CD4-positive, alpha-beta T cell treated with Interleukin-6 for 4 hours (primary cell): ENCODE results near the gene RPS28.
"Not testable (repeated sequence)": the region's sequence is repeated elsewhere in the genome, so short reads cannot be mapped to it uniquely, and the experiment has no call there.

Experiments used
- DNase-seq: peaks from one replicate; pipeline ENCODE4 v3.0.0-alpha.2; 2020; ENCODE audit warnings: mixed read lengths

The RPS28 gene

DNA sequence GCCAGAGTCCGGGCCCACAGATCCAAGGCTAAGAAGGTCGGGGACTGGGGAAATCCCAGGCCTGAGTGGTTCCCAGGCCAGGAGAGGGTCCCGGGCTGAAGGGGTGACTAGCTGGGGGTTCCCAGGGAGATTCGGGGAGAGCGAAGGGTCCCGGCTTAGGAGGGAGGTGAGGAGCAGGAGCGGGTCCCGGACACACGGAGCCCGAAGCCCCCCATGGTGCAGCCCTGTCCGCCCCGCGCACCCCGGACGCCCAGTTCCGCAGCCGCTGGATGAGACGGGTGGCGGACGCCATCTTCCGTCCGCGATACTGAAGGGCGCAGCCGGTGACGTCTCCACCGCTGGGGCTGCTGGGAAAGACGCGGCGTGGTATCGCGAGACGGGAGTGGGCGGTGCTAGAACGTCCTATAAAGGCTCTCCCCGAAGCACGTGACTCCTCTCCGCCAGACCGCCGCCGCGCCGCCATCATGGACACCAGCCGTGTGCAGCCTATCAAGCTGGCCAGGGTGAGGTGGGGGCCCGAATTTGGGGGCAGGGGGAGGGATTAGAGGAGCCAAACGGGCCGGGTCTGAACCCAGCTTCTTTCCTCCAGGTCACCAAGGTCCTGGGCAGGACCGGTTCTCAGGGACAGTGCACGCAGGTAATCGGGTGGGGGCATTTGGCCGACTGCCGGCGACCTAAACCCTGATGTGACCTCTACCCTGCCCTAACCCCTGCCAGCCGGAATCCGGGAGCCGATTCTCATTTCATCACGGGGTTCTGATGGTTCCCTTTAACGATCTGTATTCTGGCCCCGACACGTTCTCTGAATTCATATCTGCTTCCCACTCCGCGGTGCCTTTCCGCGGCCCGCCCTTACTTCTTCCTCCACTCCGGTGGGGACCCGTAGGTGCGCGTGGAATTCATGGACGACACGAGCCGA lies at the start of gene RPS28, which contains the start of gene NDUFA7:
Gene RPS28, plus strand, starts transcription at position 430 of the 919 bp plus-strand sequence. Its CDS starts 35 bp downstream, at position 465.
Gene NDUFA7, minus strand, starts transcription at position 309 of the 919 bp plus-strand sequence. Its CDS starts 17 bp downstream, at position 292.
- peak; percentile 98 for DNase-seq

DNA sequence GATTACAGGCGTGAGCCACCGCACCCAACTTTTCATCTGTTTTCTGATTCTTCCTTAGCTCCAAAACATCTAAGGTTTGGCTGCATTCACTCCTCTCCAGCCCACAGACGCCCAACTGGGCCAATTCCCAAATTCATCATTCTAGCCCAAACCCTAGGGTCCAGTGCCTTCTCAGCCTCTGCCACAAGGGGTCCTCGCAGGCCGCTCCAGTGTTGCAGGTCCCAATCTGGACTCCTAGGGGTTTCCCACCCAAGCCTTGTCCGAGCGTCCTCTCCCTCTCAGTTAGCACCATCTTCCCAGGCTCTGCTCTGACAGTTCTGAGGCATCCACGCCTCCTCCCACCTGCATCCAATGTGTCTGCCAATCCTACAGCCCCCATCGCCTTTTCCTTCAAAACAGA lies 44.8 kb upstream of the RPS28 start:
- DNase-seq: not testable (repeated sequence)

DNA sequence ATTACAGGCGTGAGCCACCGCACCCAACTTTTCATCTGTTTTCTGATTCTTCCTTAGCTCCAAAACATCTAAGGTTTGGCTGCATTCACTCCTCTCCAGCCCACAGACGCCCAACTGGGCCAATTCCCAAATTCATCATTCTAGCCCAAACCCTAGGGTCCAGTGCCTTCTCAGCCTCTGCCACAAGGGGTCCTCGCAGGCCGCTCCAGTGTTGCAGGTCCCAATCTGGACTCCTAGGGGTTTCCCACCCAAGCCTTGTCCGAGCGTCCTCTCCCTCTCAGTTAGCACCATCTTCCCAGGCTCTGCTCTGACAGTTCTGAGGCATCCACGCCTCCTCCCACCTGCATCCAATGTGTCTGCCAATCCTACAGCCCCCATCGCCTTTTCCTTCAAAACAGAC lies 30.0 kb upstream of the RPS28 start:
- not testable (repeated sequence) for DNase-seq

DNA sequence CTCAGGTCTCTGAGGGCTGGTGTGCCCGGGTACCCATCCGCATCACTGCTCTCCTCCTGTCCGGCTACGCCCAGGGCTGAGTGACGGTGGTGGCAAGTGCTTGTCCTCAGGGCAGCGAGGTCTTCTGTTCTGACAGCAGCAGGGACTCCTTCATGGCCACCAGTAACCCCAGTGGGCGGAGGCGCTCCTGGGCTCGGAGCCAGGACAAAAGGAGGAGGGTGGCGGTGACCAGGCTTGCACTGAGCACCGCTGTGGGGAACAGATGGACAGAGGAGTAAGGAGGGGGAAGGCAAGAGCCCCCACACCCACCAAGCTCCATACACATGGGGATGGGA lies 19.0 kb upstream of the RPS28 start:
- no peak for DNase-seq

DNA sequence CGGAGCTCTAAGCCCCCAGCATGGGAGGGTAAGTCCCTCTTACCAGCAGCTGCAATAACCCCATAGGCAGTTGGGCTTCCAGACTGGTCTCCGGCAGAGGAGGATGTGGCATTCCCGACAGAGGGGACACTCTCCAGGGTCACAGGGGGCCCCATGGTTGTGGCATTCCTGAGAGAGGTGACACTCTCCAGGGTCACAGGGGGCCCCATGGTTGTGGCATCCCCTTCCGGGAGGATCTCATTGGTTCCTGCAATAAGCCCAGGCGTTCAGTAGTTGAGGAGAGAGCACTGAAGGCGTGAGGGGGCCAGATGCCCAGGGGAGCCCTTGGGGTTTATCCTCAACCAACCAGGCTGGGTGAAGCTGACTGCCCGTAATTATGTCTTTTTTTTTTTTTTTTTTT lies 18.6 kb upstream of the RPS28 start:
- DNase-seq: no peak

DNA sequence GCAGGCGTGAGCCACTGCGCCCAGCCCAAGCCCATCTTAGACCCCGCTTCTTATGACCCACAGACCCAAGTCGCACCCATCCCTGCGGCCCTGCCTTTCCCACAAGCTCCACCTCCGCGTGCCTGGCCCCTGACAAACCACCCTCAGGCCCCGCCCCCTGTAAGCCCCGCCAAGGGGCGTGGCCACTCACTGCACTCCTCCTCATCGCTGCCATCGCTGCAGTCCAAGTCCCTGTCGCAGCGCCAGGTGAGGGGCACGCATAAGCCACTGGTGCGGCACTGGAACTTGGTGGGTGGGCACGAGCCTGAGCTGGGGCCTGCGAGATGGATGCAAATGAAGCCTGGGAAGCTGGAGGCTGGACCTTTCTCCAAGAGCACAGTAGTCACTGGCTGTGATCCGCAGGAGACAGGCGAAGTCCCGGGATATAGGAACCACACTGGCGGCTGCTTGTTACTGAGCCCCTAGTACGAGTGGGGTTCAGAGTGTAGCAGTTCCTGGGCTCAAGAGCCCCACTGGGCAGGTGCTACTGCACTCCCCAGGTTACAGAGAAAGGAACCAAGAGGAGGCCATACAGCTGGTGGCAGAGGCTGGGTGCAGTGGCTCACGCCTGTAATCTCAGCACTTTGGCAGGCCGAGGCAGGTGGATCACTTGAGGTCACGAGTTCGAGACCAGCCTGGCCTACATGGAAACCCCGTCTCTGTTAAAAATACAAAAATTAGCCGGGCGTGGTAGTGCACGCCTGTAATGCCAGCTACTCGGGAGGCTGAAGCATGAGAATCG lies 16.3 kb upstream of the RPS28 start:
- peak; percentile 6 for DNase-seq

DNA sequence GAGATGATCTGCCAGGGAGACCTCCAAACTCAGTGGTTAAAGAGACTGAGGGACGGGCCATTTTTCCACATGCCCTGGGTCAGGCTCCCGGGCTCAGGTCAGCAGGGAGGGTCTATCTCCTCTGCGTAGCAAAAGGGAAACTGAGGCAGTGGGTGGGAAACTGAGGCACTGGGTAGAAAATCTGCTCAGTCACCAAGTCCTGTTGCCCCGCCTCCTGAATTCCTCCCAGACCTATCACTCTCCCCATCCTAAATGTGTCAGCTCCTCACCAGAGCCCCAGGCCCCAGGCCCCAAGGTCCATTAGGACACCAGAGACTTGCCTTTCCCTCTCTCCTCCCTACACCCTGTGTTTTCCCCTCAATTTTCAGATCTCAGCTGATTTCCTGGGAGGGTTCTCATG lies 15.5 kb upstream of the RPS28 start:
- DNase-seq: no peak

DNA sequence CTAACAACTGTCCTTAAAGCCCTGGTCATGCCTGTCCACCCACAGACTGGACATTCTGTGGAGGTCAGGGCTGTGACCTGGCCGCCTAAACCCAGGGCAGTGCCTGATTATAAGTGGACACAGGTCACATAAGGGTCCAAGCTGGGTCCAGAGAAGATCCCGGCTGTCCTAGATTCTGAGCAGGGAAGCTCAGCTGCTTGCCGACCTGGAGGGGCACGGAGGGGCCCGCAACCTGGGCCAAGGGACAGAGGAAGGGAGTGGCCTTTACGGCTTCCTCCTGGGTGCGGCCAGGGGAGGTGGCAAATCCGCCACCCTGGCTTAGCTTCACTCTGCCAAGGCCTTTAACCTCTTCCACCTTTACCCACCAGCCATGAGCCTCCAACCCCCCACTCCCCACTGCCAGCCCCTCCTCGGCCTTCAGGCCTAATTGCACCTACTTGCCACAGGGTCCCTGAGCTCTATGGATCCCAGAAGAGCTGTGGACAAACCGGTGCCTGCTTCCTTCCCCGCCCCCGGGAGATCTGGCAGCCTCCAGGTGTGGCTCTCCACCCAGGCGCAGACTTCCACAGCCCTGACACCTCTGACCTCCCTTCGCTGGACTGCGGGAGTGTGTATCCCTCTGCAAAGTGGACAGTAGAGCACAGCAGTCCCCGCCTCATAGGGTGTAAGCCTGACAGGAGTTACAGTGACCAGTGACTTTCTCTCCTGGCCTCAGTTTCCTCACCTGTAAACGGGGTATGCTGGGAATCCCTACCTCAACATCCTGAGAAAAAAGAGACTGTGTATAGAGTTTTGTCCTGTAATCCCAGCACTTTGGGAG lies 14.9 kb upstream of the RPS28 start:
- no peak for DNase-seq

DNA sequence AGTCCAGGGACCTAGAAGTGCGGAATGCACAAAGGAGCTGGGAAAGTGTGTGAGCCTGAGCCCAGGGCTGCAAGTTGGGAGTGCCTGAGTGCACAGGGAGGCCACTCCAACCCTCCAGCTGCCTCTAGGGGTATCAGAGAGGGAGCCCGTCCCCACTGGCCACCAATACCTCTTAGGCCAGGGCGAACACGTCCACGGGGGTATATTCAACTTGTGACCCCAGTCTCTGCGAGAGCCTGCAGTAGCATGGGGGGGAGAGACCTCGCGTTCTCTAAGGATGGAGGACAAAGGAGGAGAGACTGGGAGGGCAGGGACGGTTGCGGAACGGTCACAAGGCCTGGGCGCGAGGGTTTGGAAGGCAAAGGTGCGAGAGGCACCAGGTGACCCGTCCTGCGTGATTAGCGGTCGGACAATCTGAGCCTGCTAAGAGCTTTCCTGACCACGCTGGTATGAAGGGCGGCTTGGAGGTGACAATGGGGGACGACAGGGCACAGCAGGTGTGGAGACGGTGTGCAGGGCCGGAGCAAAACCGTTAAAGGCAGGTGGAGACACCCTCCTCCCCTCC lies 13.8 kb upstream of the RPS28 start:
- DNase-seq: no peak

DNA sequence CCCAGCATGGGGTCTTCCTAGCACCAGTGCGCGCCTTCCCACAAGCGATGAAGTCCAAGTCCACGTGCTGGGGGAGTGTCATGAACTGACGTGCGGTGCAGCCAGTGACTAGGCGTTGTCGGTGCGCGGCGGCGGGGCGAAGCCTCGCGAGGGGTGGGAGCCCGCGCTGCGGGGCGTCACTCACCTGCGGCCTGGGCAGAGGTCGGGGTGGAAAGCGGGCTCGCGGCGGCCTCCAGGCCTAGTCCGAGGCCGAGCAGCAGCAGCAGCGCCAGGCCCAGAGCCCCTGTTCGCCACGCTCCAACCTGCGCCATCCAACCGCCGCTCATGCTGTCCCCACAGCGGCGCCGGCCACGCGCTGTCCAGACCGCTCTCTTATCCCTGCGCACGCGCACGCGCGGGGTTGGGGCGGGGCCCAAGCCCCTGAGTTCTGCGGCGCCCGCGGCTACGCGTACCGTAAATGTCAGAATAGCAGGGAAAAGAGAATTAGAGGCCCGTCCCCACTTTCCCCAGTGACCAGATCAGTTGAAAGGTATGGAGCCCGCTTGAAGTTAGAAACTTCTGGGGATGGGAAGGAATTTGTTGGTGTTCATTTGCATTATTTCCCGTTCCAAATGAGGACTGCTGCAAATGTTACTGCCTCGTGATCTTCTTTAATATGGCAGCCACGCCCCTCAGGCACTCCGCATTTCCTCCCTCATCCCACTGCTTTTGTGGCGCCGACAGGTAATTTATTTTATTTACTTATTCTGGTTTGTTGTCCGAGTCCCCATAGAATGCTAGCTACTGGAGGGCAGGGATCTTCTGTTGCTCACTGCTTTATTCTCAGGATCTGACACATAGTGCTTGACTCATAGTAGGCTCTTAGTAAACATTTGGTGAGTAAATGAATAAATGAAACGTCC lies 13.1 kb upstream of the RPS28 start, which contains the start of gene CD320:
Gene CD320, minus strand, starts transcription at position 394 of the 902 bp plus-strand sequence. Its CDS starts 68 bp downstream, at position 326.
- DNase-seq: peak; percentile 89

DNA sequence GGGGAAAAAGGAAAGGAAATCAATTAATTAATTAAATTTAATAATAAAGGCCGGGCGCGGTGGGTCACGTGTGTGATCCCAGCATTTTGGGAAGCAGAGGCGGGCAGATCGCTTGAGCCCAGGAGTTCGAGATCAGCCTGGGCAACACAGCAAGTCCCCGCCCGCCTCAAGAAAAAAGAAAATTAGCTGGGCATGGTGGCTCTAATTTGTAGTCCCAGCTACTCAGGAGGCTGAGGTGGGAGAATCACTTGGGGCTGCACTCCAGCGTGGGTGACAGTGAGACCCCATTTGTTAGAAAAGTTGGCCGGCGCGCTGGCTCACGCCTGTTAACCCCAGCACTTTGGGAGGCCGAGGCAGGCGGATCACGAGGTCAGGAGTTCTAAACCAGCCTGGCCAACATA lies 12.4 kb upstream of the RPS28 start:
- no peak for DNase-seq

DNA sequence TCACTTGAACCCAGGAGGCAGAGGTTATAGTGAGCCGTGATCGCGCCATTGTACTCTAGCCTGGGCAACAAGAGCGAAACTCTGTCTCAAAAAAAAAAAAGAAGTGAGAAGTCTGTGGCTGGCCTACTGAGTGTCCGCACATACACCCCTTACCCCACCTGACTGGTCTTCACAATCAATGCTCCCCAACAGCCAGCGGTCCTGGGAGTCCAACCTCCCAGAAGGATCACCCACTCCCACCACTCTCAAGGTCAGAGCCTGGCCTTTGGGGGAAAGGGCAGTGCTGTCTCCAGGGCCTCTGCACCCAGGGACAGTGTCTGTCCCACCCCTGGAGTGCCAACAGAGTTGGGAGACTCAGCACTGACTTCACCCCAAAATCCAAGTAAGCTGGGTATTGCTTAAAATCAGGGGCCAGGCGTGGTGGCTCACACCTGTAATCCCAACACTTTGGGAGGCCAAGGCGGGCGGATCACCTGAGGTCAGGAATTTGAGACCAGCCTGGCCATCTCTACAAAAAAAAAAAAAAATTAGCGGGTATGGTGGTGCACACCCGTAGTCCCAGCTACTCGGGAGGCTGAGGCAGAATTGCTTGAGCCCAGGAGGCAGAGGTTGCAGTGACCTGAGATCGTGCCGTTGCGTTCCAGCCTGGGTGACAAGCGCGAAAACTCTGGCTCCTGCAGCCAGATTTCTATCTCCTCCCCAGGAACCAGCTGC lies 10.8 kb upstream of the RPS28 start:
- no peak for DNase-seq

DNA sequence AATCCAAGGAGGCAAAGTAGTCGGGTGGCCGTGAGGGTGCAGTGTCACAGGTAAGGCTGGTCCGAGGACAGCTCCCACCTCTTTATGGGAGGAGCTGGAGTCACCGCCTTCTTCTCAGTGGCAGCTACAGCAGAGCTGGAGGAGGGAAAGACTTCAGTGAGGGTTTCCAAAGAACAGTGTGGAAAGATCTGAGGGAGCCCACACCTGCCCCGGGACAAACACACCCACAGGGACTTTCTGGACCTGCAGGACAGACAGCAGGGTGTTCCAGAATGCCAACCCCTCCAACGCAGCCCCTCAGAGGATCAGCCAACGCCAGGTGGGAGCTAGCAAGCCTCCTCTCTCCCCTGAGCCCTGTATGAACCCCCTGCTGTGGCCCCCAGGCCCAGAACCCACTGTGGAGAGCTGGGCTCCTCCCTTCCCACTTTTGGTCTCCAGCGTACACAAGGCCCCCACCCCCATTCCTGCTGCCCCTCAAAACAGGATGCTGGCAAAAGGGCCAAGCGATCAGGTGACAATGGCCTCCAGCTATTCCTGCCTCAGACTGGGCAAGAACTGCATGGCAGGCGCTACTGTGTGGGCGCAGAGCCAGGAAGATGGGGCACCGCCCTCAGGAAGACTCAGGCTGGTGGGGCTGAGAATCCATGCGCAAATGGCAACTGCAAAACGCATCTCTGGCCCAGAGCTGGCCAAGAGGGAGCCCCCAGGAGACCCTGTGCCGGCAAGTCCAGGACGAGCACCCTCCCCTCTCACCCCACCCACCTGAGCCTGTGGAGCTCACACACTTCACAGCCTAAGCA lies 9.6 kb upstream of the RPS28 start:
- no peak for DNase-seq

DNA sequence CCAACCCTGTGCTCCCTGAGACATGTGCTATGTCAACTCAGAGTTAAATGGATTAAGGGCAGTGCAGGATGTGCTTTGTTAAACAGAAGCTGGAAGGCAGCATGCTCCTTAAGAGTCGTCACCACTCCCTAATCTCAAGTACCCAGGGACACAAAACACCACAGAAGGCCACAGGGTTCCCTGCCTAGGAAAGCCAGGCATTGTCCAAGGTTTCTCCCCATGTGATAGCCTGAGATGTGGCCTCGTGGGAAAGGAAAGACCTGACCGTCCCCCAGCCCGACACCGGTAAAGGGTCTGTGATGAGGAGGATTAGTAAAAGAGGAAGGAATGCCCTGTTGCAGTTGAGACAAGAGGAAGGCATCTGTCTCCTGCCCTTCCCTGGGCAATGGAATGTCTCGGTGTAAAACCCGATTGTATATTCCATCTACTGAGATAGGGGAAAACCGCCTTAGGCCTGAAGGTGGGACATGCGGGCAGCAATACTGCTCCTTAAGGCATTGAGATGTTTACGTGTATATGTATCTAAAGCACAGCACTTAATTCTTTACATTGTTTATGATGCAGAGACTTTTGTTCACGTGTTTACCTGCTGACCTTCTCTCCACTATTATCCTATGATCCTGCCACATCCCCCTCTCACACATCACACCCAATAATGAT lies 6.2 kb upstream of the RPS28 start:
- DNase-seq: not testable (repeated sequence)

DNA sequence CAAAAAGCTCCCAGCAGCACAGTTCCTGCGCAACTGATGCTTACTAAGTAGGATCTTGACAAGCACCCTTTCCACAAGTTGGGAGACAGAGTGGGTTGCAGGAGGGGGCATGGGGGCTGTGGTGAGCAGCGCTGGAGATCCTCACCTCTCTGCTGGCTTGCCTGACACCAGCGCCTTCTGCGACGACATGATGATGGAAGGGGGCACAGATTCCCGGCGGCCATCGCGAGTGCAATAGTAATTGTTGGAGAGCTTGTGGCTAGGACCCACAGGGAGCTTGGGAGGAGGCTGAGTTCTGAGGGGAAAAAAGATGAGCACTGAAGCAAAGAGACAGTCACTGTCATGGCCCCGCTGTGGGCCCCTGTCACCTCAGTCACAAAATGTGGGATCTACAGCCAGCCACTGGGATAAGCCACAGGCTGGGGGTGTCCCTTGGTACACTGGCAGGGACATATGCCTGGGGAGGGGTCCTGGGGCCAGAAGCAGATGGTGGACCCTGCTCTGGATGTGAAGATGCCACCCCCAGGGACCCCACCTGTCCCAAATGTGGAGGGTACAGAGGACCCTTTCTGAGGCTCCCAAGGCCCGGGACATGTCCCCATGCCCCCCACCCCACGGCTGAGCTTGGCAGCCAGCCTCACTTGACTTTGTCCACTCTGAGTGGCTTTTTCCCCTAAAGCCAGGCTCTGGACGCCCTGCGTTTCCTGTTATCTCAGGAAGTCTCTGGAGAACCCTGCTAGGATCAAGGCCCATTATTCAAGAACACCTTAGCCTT lies 4.8 kb upstream of the RPS28 start:
- no peak for DNase-seq

DNA sequence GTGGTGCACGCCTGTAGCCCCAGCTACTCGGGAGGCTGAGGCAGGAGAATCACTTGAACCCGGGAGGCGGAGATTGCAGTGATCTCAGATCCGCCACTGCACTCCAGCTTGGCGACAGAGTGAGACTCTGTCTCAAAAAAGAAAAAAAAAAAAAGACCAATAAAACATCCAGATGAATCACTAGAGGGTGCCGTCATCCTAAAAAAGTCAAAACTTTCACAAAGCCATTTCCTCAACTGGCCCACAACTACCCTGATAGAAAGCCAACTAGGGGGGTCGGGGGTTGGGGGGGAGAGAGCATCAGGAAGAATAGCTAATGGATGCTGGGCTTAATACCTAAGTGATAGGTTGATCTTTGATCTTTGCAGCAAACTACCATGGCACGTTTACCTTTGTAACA lies 2.5 kb upstream of the RPS28 start:
- not testable (repeated sequence) for DNase-seq

DNA sequence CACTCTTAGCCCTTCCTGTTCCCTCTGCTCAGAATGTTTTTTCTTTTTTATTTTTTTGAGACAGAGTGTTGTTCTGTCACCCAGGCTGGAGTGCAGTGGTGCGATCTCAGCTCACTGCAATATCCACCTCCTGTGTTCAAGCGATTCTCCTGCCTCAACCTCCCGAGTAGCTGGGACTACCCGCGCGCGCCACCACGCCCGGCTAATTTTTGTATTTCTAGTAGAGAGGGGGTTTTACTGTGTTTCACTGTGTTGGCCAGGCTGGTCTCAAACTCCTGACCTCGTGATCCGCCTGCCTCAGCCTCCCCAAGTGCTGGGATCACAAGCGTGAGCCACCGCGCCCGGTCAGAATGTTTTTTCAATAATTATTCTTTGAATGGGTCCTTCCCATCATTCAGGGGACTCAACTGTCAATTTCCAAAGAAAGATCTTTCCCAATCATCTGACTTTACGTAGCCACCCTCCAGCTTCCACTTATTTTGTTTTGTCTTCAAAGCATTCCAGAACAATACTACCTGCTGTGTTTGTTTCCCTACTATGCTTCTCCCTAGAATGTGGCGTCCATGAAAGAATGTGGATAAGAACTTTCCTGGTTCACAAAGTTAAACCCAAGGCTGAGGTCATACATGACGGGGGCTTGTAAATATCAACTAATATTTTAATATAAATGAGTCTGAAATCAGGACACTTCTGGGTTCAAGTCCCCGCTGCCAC lies 1.3 kb upstream of the RPS28 start:
- no peak for DNase-seq

DNA sequence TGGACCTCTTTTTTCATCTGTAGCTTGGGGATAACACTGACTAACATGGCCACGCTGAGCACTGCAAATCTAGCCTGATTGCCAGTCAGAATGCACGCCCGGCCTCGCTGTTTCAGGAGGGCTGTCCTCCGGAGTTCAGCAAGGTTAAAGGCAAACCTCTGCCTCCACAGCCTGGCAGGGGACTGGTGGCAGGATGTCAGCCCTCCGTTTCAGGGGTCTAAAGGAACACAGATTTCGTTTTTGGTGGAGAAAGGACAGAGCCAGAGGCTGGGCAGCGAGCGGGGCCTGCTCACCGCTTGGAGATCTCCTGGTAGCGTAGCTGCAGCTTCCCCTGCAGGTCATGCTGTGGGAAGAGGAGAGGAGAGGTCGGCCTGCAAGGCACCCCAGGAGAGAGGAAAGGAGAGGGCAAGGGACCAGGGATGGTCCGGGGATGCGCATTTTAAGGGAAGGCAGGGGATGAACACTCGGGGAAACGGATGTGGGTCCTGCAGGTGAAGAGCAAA lies 681 bp upstream of the RPS28 start:
- DNase-seq: no peak
